CD4-positive, alpha-beta T cell treated with Interleukin-1 beta for 1 hour (primary cell): Measurements from ENCODE around the gene GTPBP2.
"Not testable (repeated sequence)": the region's sequence is repeated elsewhere in the genome, so short reads cannot be mapped to it uniquely, and the experiment has no call there.

ENCODE experiments used
- DNase-seq, 2 donors: peaks; one replicate each; pipeline ENCODE4 v3.0.0-alpha.2; 2020 to 2022

Gene GTPBP2

GRCh38 chr6:43622541-43622940 is 6.5 kb downstream of the GTPBP2 start:
- no peak for DNase-seq

GRCh38 chr6:43621836-43622180 is 7.3 kb downstream of the GTPBP2 start:
- DNase-seq = no peak

GRCh38 chr6:43621078-43621835 is 7.8 kb downstream of the GTPBP2 start:
- DNase-seq = no peak

DNA sequence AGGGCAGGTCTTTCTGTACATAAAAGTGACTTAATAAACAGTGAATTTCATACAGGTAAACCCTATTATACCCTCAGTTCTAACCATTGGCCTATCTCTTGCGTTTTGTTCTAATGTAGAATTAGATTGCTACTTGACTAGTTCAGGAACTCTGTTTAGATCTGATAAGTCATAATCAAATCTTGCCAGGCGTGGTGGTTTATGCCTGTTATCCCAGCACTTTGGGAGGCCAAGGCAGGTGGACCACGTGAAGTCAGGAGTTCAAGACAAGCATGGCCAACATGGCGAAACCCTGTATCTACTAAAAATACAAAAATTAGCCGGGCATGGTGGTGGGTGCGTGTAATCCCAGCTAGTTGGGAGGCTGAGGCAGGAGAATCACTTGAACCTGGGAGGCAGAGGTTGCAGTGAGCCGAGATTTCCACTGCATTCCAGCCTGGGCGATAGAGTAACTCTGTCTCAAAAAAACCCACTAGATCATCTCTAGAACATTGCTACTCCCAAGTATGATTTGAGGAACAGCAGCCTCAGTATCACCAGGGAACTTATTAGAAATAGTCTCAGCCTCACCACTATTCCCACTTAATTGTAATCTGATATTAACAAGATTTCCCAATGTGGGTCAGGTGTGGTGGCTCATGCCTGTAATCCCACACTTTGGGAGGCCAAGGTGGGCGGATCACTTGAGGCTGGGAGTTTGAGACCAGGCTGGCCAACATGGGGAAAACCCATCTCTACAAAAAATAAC is 12.2 kb downstream of the GTPBP2 start:
- no peak for DNase-seq

DNA sequence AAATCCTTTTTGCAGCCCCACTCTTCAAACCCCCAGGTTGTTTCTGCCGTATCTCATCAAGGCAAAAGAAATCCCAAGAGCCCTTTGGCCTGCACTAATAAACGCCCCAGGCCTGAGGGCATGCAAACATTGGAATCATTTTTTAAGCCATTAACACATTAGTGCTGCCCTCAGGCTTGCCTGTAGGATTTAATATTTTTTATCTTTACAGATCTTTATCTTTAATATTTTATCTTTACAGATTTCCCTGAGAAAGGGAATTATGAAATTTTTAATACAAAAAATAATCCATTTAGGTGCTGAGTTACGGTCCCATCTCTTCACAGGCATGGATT is 14.7 kb downstream of the GTPBP2 start:
- no peak for DNase-seq

- no peak for DNase-seq
Observed at GRCh38 chr6:43613721-43614395, 15.2 kb downstream of the GTPBP2 start.

- DNase-seq = no peak
Observed at GRCh38 chr6:43610431-43610830, 18.6 kb downstream of the GTPBP2 start.

DNA sequence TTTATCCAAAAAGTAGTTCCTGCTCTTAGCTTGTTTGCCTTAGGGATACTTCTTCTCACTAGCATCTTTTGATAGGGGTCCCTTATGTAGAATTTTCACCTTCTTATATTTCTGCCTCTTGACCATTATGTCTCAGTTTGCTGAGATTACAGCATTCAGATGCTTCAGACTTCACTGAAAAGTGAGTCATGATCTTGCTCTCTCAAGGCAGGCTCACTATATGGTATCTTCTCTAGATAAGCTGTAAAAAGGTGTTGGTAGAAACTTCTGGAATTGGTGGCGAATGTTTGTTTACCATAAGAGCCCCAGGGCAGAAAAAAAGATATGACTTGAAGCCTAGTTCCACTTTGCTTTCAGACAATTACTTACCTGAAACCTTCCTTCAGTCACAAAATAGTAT is 19.7 kb downstream of the GTPBP2 start:
- DNase-seq = no peak

DNA sequence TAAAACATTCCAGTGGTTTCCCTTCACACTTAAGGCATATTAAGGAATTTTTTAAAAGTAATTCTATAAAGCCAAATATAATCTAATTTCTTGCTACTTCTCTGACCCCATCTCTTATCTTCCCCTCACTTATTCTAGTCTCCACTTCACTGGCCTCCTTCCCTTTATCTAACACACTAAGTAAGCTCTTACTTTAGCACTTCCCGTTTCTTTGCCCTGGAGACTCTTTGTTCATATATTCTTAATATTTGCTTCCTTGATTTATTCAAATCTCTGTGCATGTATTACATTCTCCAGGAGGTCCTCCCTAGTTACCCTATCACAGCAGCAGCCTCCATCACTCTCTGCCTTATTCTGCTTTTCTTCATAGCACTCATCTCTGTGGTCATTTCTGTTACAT is 20.3 kb downstream of the GTPBP2 start:
- DNase-seq = no peak

- peak; percentile 37 to 58 for DNase-seq
Observed at GRCh38 chr6:43608310-43608763, 20.7 kb downstream of the GTPBP2 start.

DNA sequence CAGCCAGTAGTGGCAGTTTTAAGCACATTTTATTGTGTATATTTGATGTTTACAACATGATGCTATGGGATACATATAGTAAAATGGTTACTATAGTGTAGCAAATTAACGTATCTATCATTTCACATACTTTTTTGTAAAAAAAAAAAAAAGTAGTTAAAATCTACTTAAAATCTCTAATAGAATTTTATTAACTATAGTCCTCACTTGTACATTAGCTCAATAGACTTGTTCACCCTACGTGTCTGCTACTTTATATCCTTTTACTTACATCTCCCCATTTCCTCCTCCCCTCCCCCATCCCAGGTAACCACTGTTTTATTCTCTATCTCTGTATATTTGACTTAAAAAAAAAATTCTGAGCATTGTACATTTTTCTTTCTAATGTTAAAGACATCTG is 23.0 kb downstream of the GTPBP2 start:
- no peak for DNase-seq

DNA sequence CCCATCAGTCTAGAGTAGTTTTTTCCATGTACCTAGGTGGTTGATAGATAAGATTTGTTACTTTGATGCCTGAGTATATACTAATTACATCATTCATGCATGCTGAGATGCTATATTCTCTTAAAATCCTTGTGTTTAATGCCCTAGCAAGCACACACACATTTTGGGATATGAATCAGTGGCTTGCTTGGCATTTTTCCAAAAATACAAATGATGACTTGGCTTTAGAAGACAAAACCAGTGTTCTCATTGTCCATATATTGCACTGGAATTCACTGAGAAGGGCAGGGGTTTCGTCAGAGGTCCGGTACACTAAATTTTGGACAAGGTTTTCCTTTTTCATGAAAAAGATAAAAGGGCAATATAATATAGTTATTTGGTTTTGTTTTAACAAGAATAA is 24.9 kb downstream of the GTPBP2 start:
- no peak for DNase-seq

- no peak for DNase-seq
Observed at GRCh38 chr6:43600595-43600994, 28.5 kb downstream of the GTPBP2 start.

DNA sequence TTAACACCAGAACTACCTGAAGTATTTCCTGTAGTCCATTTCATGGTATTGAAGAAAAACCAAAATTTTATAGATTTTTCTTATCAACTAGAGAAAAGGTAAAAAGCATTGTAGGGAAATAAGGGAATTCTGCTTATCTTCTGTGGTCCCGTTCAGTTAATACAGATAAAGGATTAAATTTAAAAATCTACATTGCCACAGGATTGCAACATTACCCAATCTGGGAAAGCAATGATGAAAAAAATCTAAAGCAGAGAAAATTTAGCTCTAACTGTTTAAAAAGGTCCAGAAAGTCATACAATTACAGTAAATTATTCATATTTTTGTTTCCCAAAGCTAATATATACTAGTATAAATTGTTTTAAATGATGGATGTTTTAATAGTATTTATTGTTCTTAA is 35.1 kb downstream of the GTPBP2 start:
- no peak for DNase-seq

- DNase-seq = not testable (repeated sequence)
Observed at GRCh38 chr6:43589564-43589963, 39.5 kb downstream of the GTPBP2 start.

GRCh38 chr6:43588194-43588593 is 40.9 kb downstream of the GTPBP2 start:
- DNase-seq = no peak

DNA sequence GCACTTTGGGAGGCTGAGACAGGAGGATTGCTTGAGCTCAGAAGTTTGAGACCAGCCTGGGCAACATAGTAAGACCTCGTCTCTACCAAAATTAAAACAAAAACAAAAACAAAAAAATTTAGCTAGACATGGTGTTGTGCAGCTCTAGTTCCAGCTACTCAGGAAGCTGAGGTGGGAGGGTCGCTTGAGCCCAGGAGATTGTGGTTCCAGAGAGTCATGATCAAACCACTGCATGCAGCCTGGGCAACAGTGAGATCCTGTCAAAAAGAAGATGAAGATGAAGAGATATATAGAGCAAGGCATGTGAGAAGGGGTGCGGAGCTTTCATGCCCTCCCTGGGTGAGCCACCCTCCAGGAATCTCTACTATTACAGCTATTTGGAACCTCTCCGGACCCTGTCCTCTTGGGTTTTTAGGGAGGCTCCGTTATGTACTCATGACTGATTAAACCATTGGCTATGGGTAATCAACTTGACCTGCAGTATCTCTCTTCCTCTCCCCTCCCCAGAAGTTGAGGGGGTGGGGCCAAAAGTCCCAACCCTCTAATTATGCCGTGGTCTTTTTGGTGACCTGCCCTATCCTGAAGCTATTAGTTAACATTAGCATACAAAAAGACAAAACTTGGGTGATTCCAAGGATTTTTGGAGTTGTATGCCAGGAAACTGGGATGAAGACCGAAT is 44.0 kb downstream of the GTPBP2 start:
- DNase-seq = peak in 1 of 2 donors; percentile 31

DNA sequence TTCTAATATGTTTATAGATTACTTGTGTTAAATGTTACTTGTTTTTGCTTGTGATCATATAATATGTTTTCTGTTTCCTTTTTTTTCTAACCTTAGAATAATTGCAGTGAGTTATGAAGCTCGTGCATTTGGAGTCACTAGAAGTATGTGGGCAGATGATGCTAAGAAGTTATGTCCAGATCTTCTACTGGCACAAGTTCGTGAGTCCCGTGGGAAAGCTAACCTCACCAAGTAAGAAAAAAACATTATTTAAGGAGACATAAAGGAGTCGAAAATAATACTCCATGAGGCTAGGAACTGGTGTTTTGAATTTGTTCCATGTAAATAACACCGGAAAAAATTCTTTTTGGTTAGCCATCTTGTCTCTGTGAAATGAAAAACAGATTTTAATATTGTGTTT is 46.2 kb downstream of the GTPBP2 start:
- DNase-seq = no peak

DNA sequence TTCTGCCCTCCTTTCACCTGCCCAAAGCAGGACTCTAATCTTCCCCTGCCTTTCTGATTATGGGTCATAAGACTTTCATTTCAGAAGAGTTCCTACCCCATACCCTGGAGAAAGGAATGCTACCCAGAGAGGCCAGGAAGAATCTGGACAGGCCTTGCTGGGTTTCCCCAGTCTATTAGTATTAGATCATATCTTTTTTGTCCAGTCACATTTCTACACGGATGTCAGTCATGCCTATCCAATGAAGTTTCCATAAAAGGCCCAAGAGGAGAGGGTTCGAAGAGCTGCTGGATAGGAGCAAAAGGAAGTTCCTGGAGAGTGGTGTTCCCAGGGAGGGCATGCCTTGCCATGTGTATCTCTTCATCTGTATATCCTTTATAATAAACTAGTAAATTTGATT is 49.9 kb downstream of the GTPBP2 start:
- no peak for DNase-seq

- DNase-seq = no peak
Observed at GRCh38 chr6:43578748-43579147, 50.3 kb downstream of the GTPBP2 start.

DNA sequence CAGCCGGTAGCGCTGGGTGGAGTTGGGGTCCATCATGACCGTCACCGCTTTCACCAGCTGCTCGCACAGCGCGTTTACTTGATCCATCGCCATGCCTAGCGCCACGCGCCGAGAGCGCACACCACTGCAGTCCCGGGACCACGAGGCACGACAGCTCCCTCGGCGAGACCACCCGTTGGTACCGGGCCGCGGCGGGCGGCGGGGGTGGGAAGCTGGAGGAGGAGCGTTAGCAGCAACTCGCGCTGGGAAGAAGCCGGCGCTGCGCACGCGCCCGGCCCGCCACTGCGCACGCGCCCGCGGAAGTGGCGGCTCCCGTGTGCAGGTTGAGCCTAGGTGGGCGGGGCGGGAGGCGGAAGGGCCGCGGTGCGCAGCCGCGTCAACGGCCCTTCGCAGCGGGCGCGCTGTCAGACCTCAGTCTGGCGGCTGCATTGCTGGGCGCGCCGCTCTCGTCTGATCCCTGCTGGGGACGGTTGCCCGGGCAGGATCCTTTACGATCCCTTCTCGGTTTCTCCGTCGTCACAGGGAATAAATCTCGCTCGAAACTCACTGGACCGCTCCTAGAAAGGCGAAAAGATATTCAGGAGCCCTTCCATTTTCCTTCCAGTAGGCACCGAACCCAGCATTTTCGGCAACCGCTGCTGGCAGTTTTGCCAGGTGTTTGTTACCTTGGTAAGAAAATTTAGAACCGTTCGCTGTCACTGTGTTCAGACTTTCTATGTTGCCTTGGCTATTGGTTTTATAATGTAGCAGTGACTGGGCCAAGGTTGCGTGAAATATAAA is 53.1 kb downstream of the GTPBP2 start, which contains the start of the genes POLH and XPO5:
TSS of gene POLH (plus strand) at position 414 of the 780 bp plus-strand sequence. CDS start 6,135 bp downstream, outside the sequence.
TSS of gene XPO5 (minus strand) at position 267 of the 780 bp plus-strand sequence. CDS start at position 93, 174 bp downstream.
- peak; percentile 92 to 93 for DNase-seq

GRCh38 chr6:43575105-43575771 is 53.8 kb downstream of the GTPBP2 start:
- no peak for DNase-seq
